Measurements from ENCODE around the gene LRP2.

- TF ChIP-seq, protein P1, sequence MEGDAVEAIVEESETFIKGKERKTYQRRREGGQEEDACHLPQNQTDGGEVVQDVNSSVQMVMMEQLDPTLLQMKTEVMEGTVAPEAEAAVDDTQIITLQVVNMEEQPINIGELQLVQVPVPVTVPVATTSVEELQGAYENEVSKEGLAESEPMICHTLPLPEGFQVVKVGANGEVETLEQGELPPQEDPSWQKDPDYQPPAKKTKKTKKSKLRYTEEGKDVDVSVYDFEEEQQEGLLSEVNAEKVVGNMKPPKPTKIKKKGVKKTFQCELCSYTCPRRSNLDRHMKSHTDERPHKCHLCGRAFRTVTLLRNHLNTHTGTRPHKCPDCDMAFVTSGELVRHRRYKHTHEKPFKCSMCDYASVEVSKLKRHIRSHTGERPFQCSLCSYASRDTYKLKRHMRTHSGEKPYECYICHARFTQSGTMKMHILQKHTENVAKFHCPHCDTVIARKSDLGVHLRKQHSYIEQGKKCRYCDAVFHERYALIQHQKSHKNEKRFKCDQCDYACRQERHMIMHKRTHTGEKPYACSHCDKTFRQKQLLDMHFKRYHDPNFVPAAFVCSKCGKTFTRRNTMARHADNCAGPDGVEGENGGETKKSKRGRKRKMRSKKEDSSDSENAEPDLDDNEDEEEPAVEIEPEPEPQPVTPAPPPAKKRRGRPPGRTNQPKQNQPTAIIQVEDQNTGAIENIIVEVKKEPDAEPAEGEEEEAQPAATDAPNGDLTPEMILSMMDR (IDR thresholded peaks at IDR 0.05) = no peak
- TF ChIP-seq, protein P2, sequence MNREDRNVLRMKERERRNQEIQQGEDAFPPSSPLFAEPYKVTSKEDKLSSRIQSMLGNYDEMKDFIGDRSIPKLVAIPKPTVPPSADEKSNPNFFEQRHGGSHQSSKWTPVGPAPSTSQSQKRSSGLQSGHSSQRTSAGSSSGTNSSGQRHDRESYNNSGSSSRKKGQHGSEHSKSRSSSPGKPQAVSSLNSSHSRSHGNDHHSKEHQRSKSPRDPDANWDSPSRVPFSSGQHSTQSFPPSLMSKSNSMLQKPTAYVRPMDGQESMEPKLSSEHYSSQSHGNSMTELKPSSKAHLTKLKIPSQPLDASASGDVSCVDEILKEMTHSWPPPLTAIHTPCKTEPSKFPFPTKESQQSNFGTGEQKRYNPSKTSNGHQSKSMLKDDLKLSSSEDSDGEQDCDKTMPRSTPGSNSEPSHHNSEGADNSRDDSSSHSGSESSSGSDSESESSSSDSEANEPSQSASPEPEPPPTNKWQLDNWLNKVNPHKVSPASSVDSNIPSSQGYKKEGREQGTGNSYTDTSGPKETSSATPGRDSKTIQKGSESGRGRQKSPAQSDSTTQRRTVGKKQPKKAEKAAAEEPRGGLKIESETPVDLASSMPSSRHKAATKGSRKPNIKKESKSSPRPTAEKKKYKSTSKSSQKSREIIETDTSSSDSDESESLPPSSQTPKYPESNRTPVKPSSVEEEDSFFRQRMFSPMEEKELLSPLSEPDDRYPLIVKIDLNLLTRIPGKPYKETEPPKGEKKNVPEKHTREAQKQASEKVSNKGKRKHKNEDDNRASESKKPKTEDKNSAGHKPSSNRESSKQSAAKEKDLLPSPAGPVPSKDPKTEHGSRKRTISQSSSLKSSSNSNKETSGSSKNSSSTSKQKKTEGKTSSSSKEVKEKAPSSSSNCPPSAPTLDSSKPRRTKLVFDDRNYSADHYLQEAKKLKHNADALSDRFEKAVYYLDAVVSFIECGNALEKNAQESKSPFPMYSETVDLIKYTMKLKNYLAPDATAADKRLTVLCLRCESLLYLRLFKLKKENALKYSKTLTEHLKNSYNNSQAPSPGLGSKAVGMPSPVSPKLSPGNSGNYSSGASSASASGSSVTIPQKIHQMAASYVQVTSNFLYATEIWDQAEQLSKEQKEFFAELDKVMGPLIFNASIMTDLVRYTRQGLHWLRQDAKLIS (CRISPR knock-in tag; IDR thresholded peaks at IDR 0.05; ENCODE audit: borderline replicate concordance) = no peak
- TF ChIP-seq, protein P3, sequence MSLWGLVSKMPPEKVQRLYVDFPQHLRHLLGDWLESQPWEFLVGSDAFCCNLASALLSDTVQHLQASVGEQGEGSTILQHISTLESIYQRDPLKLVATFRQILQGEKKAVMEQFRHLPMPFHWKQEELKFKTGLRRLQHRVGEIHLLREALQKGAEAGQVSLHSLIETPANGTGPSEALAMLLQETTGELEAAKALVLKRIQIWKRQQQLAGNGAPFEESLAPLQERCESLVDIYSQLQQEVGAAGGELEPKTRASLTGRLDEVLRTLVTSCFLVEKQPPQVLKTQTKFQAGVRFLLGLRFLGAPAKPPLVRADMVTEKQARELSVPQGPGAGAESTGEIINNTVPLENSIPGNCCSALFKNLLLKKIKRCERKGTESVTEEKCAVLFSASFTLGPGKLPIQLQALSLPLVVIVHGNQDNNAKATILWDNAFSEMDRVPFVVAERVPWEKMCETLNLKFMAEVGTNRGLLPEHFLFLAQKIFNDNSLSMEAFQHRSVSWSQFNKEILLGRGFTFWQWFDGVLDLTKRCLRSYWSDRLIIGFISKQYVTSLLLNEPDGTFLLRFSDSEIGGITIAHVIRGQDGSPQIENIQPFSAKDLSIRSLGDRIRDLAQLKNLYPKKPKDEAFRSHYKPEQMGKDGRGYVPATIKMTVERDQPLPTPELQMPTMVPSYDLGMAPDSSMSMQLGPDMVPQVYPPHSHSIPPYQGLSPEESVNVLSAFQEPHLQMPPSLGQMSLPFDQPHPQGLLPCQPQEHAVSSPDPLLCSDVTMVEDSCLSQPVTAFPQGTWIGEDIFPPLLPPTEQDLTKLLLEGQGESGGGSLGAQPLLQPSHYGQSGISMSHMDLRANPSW (CRISPR knock-in tag; conservative IDR thresholded peaks at IDR 0.05; ENCODE audit: low read depth) = no peak
- TF ChIP-seq NFE2L1 (CRISPR knock-in tag; IDR thresholded peaks at IDR 0.05) (no peak), CREM (CRISPR knock-in tag; IDR thresholded peaks at IDR 0.05) (no peak), SP1 (CRISPR knock-in tag; conservative IDR thresholded peaks at IDR 0.05) (no peak), ESRRA (CRISPR knock-in tag; IDR thresholded peaks at IDR 0.05; ENCODE audit: borderline replicate concordance) (no peak), RELA (CRISPR knock-in tag; IDR thresholded peaks at IDR 0.05; ENCODE audit: borderline replicate concordance) (no peak), ZNF263 (CRISPR knock-in tag; IDR thresholded peaks at IDR 0.05; ENCODE audit: low read depth) (no peak), TCF7 (CRISPR knock-in tag; IDR thresholded peaks at IDR 0.05; ENCODE audit: low read depth) (no peak)
Observed at GRCh38 chr2:169294001-169294675, 68.2 kb downstream of the LRP2 start.

Measured in WTC11 (cell line).